CD4-positive, alpha-beta T cell (primary cell): ENCODE measurements around the gene IL1RAPL2. TPM values are rescaled to one million over a fixed set of nuclear protein-coding genes. Genes with fewer than 3 reads are reported as not detected.

Experiments
- ATAC-seq: fragments of 200-7000 bp; cut with Tn5 transposase; one replicate; pipeline ENCODE4 v1.10.0; 2022; ENCODE audit warnings: mild to moderate bottlenecking; ENCODE audit not compliant: poor library complexity
- CTCF ChIA-PET: fragments of 350-600 bp; sonication (Branson Sonifier 250); formaldehyde crosslinking; loops from one replicate; lab custom pipeline; 2021; ENCODE audit warnings: antibody characterized with exemption, inconsistent platforms; lab: Charles Lee
- POLR2A ChIA-PET: fragments of 350-600 bp; sonication (Branson Sonifier 250); formaldehyde crosslinking; loops from one replicate; lab custom pipeline; 2021; ENCODE audit warnings: antibody characterized with exemption, inconsistent platforms; lab: Charles Lee
- DNase-seq, 14 experiments: peaks; one replicate each; pipeline ENCODE4 v3.0.0-alpha.2; 2013 to 2020; ENCODE audit warnings: mixed read lengths in 2 of 14
- H3K27ac ChIP-seq, 2 donors: one replicate each; pipeline versions ENCODE4 v1.5.1 to v1.7.0; 2013; ENCODE audit warnings: low read length in 2 of 2, low read depth in 1 of 2, mild to moderate bottlenecking in 1 of 2
- H3K27me3 ChIP-seq, 2 experiments: 1 replicate in 1 of 2; 2 replicates in 1 of 2; pipeline versions ENCODE4 v1.6.1 to v1.7.0; 2013; ENCODE audit warnings: low read length in 2 of 2, control low read depth in 1 of 2, mild to moderate bottlenecking in 1 of 2, moderate library complexity in 1 of 2; ENCODE audit not compliant: insufficient read depth in 2 of 2, control insufficient read depth in 1 of 2
- H3K36me3 ChIP-seq: one replicate; pipeline ENCODE4 v1.6.1; 2013; ENCODE audit warnings: low read length, control low read depth; ENCODE audit not compliant: insufficient read depth
- H3K4me1 ChIP-seq: one replicate; pipeline ENCODE4 v1.6.1; 2013; ENCODE audit warnings: low read length, control low read depth; ENCODE audit not compliant: insufficient read depth
- H3K4me3 ChIP-seq: one replicate; pipeline ENCODE4 v1.5.1; 2013; ENCODE audit warnings: mild to moderate bottlenecking, low read length, moderate library complexity
- H3K9me3 ChIP-seq, 2 experiments: 1 replicate in 1 of 2; 2 replicates in 1 of 2; pipeline versions ENCODE4 v1.6.1 to v1.7.0; 2013; ENCODE audit warnings: low read length in 2 of 2, mild to moderate bottlenecking in 2 of 2, control low read depth in 1 of 2, moderate library complexity in 1 of 2; ENCODE audit not compliant: control insufficient read depth in 1 of 2, insufficient read depth in 1 of 2
- H3K27ac Mint-ChIP-seq: one replicate; pipeline ENCODE4 v1.8.0; 2020; ENCODE audit warnings: mixed read lengths
- H3K27me3 Mint-ChIP-seq: one replicate; pipeline ENCODE4 v1.8.0; 2021; ENCODE audit warnings: mixed read lengths
- H3K36me3 Mint-ChIP-seq: one replicate; pipeline ENCODE4 v1.8.0; 2021; ENCODE audit warnings: low read depth, mixed read lengths
- H3K4me1 Mint-ChIP-seq: one replicate; pipeline ENCODE4 v1.8.0; 2021; ENCODE audit warnings: low read depth, mixed read lengths
- H3K4me3 Mint-ChIP-seq: one replicate; pipeline ENCODE4 v1.8.0; 2020; ENCODE audit warnings: mild to moderate bottlenecking, mixed read lengths
- H3K9me3 Mint-ChIP-seq: one replicate; pipeline ENCODE4 v1.8.0; 2020; ENCODE audit warnings: mixed read lengths
- CTCF ChIP-seq: fragments of 200-600 bp; IDR thresholded peaks from one replicate; pipeline ENCODE4 v1.8.0; 2022; ENCODE audit warnings: antibody characterized with exemption, mild to moderate bottlenecking
- intact Hi-C, 2 experiments: fragments of 100-400 bp; cut with DNase I in 1 of 2; cut with micrococcal nuclease in 1 of 2; formaldehyde crosslinking; loops; one replicate each; pipeline versions ENCODE4 v1.15.1 to v1.9.0; 2023 to 2025; cut with DNase I, micrococcal nuclease
- total RNA-seq, 174 experiments: library from RNA in 2 of 174; stranded (reverse) in 2 of 174; gene quantifications; one replicate each; pipeline ENCODE4 v1.2.3 and lab custom pipeline; 2021 to 2026

IL1RAPL2 gene
- total RNA-seq, 2 experiments from 2014 or later = not detected

GRCh38 chrX:105550043-105550663 lies 984.2 kb downstream of the IL1RAPL2 start:
- Histone ChIP-seq H3K27me3 (no peaks in the 10 kb centered on the region), H3K27ac (no peak overlapping the region), H3K4me1 (no peaks in the 10 kb centered on the region), H3K4me3 (no peak overlapping the region), H3K9me3 (no peaks in the 10 kb centered on the region), H3K36me3 (no peaks in the 10 kb centered on the region)
- H3K4me3 Mint-ChIP-seq = no peak overlapping the region
- no peak for TF ChIP-seq CTCF
- DNase-seq (no peak), ATAC-seq (no peak)
- no peaks in the 10 kb centered on the region for H3K36me3 Mint-ChIP-seq
- ChIA-PET POLR2A (no interaction called here), CTCF (no interaction called here)
- H3K27me3 Mint-ChIP-seq = no peaks in the 10 kb centered on the region
- H3K9me3 Mint-ChIP-seq = peaks cover 2% of the 10 kb centered on the region
- H3K4me1 Mint-ChIP-seq = no peaks in the 10 kb centered on the region
- intact Hi-C loops = no loop called here
- H3K27ac Mint-ChIP-seq = no peak overlapping the region

GRCh38 chrX:105552395-105552794 lies 986.4 kb downstream of the IL1RAPL2 start:
- H3K9me3 Mint-ChIP-seq = peaks cover 2% of the 10 kb centered on the region
- H3K27ac ChIP-seq = no peak overlapping the region
- H3K27me3 ChIP-seq = no peaks in the 10 kb centered on the region
- H3K9me3 ChIP-seq = no peaks in the 10 kb centered on the region
- H3K27ac Mint-ChIP-seq = no peak overlapping the region
- ATAC-seq (no peak), DNase-seq (no peak)
- no peaks in the 10 kb centered on the region for H3K36me3 ChIP-seq
- intact Hi-C loops = no loop called here
- H3K4me1 Mint-ChIP-seq = no peaks in the 10 kb centered on the region
- ChIA-PET CTCF (no interaction called here), POLR2A (no interaction called here)
- no peaks in the 10 kb centered on the region for H3K4me1 ChIP-seq
- H3K4me3 Mint-ChIP-seq = no peak overlapping the region
- H3K36me3 Mint-ChIP-seq = no peaks in the 10 kb centered on the region
- no peaks in the 10 kb centered on the region for H3K27me3 Mint-ChIP-seq
- TF ChIP-seq CTCF = no peak
- H3K4me3 ChIP-seq = no peak overlapping the region

GRCh38 chrX:105553118-105553517 lies 987.1 kb downstream of the IL1RAPL2 start:
- Histone ChIP-seq H3K4me1 (no peaks in the 10 kb centered on the region), H3K36me3 (no peaks in the 10 kb centered on the region), H3K27ac (no peak overlapping the region), H3K9me3 (no peaks in the 10 kb centered on the region), H3K4me3 (no peak overlapping the region), H3K27me3 (no peaks in the 10 kb centered on the region)
- H3K27me3 Mint-ChIP-seq = no peaks in the 10 kb centered on the region
- no peaks in the 10 kb centered on the region for H3K36me3 Mint-ChIP-seq
- H3K4me3 Mint-ChIP-seq = no peak overlapping the region
- no peak for TF ChIP-seq CTCF
- no peak overlapping the region for H3K27ac Mint-ChIP-seq
- ATAC-seq (no peak), DNase-seq (no peak)
- CTCF ChIA-PET = no interaction called here
- intact Hi-C loops = no loop called here
- H3K9me3 Mint-ChIP-seq = peaks cover 2% of the 10 kb centered on the region
- H3K4me1 Mint-ChIP-seq = no peaks in the 10 kb centered on the region
- POLR2A ChIA-PET = no interaction called here
